ENCODE results near the gene CNIH3. TPM values are rescaled to one million over a fixed set of nuclear protein-coding genes. Genes with fewer than 3 reads are reported as not detected.

Gene CNIH3
- total RNA-seq, 4 donors from 2014 or later = 0.68 to 1.1 TPM; not detected in 2

DNA sequence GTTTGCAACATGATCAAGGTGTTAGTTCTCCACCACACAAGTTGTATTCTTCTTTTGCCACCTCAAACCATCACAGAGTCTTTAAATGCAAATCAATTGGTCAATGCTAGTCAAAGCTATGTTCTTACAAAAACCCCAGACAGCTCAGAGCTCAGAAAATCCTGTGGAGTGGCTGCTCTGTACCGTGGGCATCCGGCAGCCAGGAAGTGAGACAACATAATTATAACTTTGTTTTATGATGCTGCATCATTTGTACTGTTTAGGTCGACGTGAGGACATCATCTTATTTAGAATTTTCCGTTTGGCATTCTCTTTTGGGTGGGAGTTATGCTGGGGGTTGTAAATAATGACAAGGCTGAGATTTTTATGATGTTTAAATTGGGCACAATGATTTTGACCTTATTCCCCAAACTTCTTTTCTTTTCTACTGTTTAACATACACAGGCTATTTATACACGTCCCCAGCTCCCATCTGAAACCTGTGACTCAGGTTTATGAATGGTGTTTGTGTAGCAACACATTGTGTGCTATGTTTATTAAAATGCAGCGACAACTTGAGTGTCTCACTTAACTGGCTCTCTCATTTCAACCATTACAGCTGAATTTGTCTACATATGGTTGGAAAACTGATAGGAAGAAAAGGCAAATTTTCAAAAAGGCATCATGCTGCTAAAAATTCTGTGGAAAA, 124.0 kb downstream of the CNIH3 start:
- WGBS, 2 donors (ENCODE audit: low coverage in 1 of 2) = 39 to 43% methylated on average over 7 of the region's 7 CpGs
- Histone ChIP-seq H3K4me3 (no peak overlapping the region), H3K27me3 (no peaks in the 10 kb centered on the region), H3K4me1 (peaks cover 0 to 8% (median 7%) of the 10 kb centered on the region in 4 donors), H3K9me3 (no peaks in the 10 kb centered on the region), H3K27ac (no peak overlapping the region), H3K36me3 (no peaks in the 10 kb centered on the region)
- DNase-seq = no peak
- TF ChIP-seq, protein P1, sequence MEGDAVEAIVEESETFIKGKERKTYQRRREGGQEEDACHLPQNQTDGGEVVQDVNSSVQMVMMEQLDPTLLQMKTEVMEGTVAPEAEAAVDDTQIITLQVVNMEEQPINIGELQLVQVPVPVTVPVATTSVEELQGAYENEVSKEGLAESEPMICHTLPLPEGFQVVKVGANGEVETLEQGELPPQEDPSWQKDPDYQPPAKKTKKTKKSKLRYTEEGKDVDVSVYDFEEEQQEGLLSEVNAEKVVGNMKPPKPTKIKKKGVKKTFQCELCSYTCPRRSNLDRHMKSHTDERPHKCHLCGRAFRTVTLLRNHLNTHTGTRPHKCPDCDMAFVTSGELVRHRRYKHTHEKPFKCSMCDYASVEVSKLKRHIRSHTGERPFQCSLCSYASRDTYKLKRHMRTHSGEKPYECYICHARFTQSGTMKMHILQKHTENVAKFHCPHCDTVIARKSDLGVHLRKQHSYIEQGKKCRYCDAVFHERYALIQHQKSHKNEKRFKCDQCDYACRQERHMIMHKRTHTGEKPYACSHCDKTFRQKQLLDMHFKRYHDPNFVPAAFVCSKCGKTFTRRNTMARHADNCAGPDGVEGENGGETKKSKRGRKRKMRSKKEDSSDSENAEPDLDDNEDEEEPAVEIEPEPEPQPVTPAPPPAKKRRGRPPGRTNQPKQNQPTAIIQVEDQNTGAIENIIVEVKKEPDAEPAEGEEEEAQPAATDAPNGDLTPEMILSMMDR (IDR thresholded peaks at IDR 0.05) = no peak
- no peak for TF ChIP-seq POLR2A (IDR thresholded peaks at IDR 0.05)
- TF ChIP-seq POLR2AphosphoS5 (IDR thresholded peaks at IDR 0.05) = no peak
- no peak for TF ChIP-seq EP300 (IDR thresholded peaks at IDR 0.05; ENCODE audit: low read depth)
- intact Hi-C loops (cut with DNase I; ENCODE audit: low total_unique reads) (no loop called here), in situ Hi-C loops (cut with MboI; ENCODE audit: low pct_ligation_motif_present in 1 of 4, low pct_unique_long_range_greater_than_20kb in 1 of 4, low sequenced_read_pairs in 3 of 4) (no loop called here)

DNA sequence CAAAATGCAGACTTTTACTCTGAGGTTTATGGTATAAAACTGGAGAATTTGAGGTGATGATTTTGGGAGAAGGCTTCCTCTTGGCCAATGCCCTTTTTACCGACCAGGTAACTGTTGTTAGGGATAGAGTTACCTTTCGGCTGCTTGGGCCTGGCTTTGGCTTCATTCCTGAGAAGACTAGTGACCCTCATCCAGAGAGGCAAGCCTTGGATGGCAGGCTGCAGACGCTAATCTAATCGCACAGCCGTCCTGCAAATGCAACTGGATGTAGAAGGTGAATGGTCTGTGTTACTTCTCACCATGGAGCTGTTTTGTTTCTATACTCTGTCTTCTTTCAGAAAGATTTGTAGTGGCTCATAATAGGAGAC, 124.6 kb downstream of the CNIH3 start:
- intact Hi-C loops (cut with DNase I; ENCODE audit: low total_unique reads) = no loop called here
- no peak for DNase-seq
- H3K9me3 ChIP-seq = no peaks in the 10 kb centered on the region
- H3K27me3 ChIP-seq = no peaks in the 10 kb centered on the region
- no peaks in the 10 kb centered on the region for H3K36me3 ChIP-seq
- in situ Hi-C loops (cut with MboI; ENCODE audit: low pct_ligation_motif_present in 1 of 4, low pct_unique_long_range_greater_than_20kb in 1 of 4, low sequenced_read_pairs in 3 of 4) = no loop called here
- 66 to 86% methylated on average over 2 to 5 of the region's 5 CpGs for WGBS, 2 donors (ENCODE audit: low coverage in 1 of 2)
- H3K27ac ChIP-seq = no peak overlapping the region
- TF ChIP-seq, protein P1 (IDR thresholded peaks at IDR 0.05) = no peak
- no peak for TF ChIP-seq POLR2A (IDR thresholded peaks at IDR 0.05)
- no peak for TF ChIP-seq POLR2AphosphoS5 (IDR thresholded peaks at IDR 0.05)
- no peak for TF ChIP-seq EP300 (IDR thresholded peaks at IDR 0.05; ENCODE audit: low read depth)
- peaks cover 0 to 8% (median 7%) of the 10 kb centered on the region in 4 donors for H3K4me1 ChIP-seq
- no peak overlapping the region for H3K4me3 ChIP-seq

DNA sequence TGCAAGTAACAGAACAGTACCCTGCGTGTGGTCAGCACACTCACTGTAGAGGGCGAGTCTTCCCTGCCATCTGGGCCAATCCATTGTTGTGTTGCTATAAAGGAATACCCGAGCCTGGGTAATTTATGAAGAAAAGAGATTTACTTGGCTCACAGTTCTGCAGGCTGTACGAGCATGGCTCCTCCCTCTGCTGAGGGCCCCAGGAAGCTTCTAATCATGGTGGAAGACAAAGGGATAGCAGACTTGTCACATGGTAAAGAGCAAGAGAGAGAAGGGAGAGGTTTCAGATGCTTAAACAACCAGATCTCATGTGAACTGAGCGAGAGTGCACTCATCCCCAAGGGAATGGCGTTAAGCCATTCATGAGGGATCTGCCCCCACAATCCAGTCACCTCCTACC, 126.2 kb downstream of the CNIH3 start:
- in situ Hi-C loops (cut with MboI; ENCODE audit: low pct_ligation_motif_present in 1 of 4, low pct_unique_long_range_greater_than_20kb in 1 of 4, low sequenced_read_pairs in 3 of 4) = no loop called here
- no peak for DNase-seq

GRCh38 chr1:224743608-224744164, 127.6 kb downstream of the CNIH3 start:
- DNase-seq = no peak
- in situ Hi-C loops (cut with MboI; ENCODE audit: low pct_ligation_motif_present in 1 of 4, low pct_unique_long_range_greater_than_20kb in 1 of 4, low sequenced_read_pairs in 3 of 4) (no loop called here), intact Hi-C loops (cut with DNase I; ENCODE audit: low total_unique reads) (no loop called here)
- TF ChIP-seq POLR2AphosphoS5 (IDR thresholded peaks at IDR 0.05) (no peak), EP300 (IDR thresholded peaks at IDR 0.05; ENCODE audit: low read depth) (no peak), POLR2A (IDR thresholded peaks at IDR 0.05) (no peak)
- TF ChIP-seq, protein P1 (IDR thresholded peaks at IDR 0.05) = no peak
- Histone ChIP-seq H3K9me3 (no peaks in the 10 kb centered on the region), H3K4me3 (no peak overlapping the region), H3K4me1 (peaks cover 0 to 3% (median 0%) of the 10 kb centered on the region in 4 donors), H3K27me3 (no peaks in the 10 kb centered on the region), H3K27ac (no peak overlapping the region), H3K36me3 (no peaks in the 10 kb centered on the region)
- WGBS, 2 donors (ENCODE audit: low coverage in 1 of 2) = 70 to 75% methylated on average over 2 to 9 of the region's 9 CpGs

More for the DNA sequence above, 126.2 kb downstream of the CNIH3 start:
- no peak for TF ChIP-seq POLR2A (IDR thresholded peaks at IDR 0.05)
- TF ChIP-seq POLR2AphosphoS5 (IDR thresholded peaks at IDR 0.05) = no peak
- TF ChIP-seq, protein P1 (IDR thresholded peaks at IDR 0.05) = no peak
- no peak for TF ChIP-seq EP300 (IDR thresholded peaks at IDR 0.05; ENCODE audit: low read depth)
- intact Hi-C loops (cut with DNase I; ENCODE audit: low total_unique reads) = no loop called here
- H3K9me3 ChIP-seq = no peaks in the 10 kb centered on the region
- no peaks in the 10 kb centered on the region for H3K36me3 ChIP-seq
- peaks cover 0 to 5% (median 2%) of the 10 kb centered on the region in 4 donors for H3K4me1 ChIP-seq
- H3K4me3 ChIP-seq = no peak overlapping the region
- no peaks in the 10 kb centered on the region for H3K27me3 ChIP-seq
- H3K27ac ChIP-seq = no peak overlapping the region
- WGBS, 2 donors (ENCODE audit: low coverage in 1 of 2) = 82% methylated on average over 6 of the region's 6 CpGs; no CpG with 5 or more reads in 1 of the 2 donors
